ENCODE measurements around the gene C16orf92. TPM values are rescaled to one million over a fixed set of nuclear protein-coding genes. Genes with fewer than 3 reads are reported as not detected.
"Not testable (repeated sequence)": the region's sequence is repeated elsewhere in the genome, so short reads cannot be mapped to it uniquely, and the experiment has no call there.

C16orf92 gene
- total and polyA plus RNA-seq, 2 of the 8 experiments (the other 6 are each of a cell fraction or from before 2014, with no cell fraction given) = not detected

DNA sequence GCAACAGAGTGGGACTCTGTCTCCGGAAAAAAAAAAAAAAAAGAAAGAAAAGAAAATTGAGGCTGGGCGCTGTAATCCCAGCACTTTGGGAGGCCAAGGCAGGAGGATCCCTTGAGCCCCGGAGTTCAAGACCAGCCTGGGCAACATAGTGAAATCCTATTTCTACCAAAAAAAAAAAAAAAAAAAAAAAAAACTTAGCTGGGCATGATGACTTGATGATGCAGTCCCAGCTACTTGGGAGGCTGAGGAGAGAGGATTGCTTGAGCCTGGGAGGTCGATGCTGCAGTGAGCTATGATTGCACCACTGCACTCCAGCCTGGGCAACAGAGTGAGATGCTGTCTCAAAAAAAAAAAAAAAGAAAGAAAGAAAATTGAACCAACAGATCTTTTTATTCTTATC lies 5.1 kb upstream of the C16orf92 start:
- not testable (repeated sequence) for H4K20me1 ChIP-seq (replicated peaks in 1 of 2; ENCODE audit: control insufficient read depth in 1 of 2, insufficient read depth in 2 of 2, low read length in 2 of 2); H3K4me3 ChIP-seq (ENCODE audit: extremely low read depth in 1 of 4, insufficient read depth in 2 of 4, low read depth in 3 of 4, low read length in 4 of 4); H2BK20ac ChIP-seq (ENCODE audit: low read length); H3K9ac ChIP-seq (replicated peaks in 1 of 4; ENCODE audit: extremely low read depth in 1 of 4, low read depth in 3 of 4, low read length in 3 of 4); H2AFZ ChIP-seq (ENCODE audit: low read length); H3K27me3 ChIP-seq (replicated peaks in 1 of 4; ENCODE audit: control insufficient read depth in 3 of 4, extremely low read depth in 1 of 4, insufficient read depth in 3 of 4, low read length in 3 of 4); H2BK5ac ChIP-seq (ENCODE audit: low read depth, low read length); H4K8ac ChIP-seq (ENCODE audit: extremely low read depth, insufficient read depth, low read length); H2BK15ac ChIP-seq (ENCODE audit: low read length); H3K9me3 ChIP-seq (ENCODE audit: insufficient read depth in 2 of 2, low read depth in 1 of 2, low read length in 1 of 2); H3K23me2 ChIP-seq (ENCODE audit: low read depth, low read length); H4K91ac ChIP-seq (replicated peaks; ENCODE audit: insufficient read length, low read length); H3K14ac ChIP-seq (ENCODE audit: insufficient read length); H3K56ac ChIP-seq (replicated peaks; ENCODE audit: insufficient read length, low read depth, low read length); H2BK12ac ChIP-seq (ENCODE audit: low read depth, low read length); DNase-seq (ENCODE audit: low read depth in 1 of 2, low spot score in 2 of 2); H3K79me1 ChIP-seq (ENCODE audit: low read depth, low read length); H3K4ac ChIP-seq (replicated peaks; ENCODE audit: insufficient read length, low read depth, low read length); H2AK5ac ChIP-seq (ENCODE audit: low read depth, low read length); H3K23ac ChIP-seq (ENCODE audit: insufficient read length); H3K36me3 ChIP-seq (ENCODE audit: control insufficient read depth in 2 of 4, insufficient read depth in 4 of 4, low read length in 3 of 4); H3K4me1 ChIP-seq (replicated peaks in 1 of 4; ENCODE audit: control insufficient read depth in 3 of 4, insufficient read depth in 4 of 4, low read length in 3 of 4); H2BK120ac ChIP-seq (replicated peaks; ENCODE audit: low read depth, low read length); H3K4me2 ChIP-seq (ENCODE audit: insufficient read depth in 1 of 2, low read depth in 2 of 2, low read length in 2 of 2); H4K5ac ChIP-seq (ENCODE audit: insufficient read length, low read depth, low read length); H3K18ac ChIP-seq (ENCODE audit: extremely low read depth, low read length); H3K27ac ChIP-seq (ENCODE audit: low read depth, low read length); FAIRE-seq; H3K79me2 ChIP-seq (ENCODE audit: control insufficient read depth in 1 of 2, insufficient read depth in 2 of 2, low read length in 2 of 2)
- WGBS, 2 experiments (ENCODE audit: extremely low coverage in 1 of 2, insufficient coverage in 1 of 2, insufficient read length in 1 of 2, insufficient replicate concordance in 2 of 2, low coverage in 1 of 2, low lambda C conversion rate in 2 of 2, missing lambda C conversion rate in 1 of 2) = 91% methylated on average over 3 of the region's 4 CpGs; no CpG with 5 or more reads in 1 of the 2 experiments
- CTCF ChIA-PET (ENCODE audit: partially characterized antibody) = interaction anchor here (0.6 to 1.9 kb wide), 8 partner anchors 9 to 202 kb away, joined by 3 to 6 read pairs (median 3); partner anchors contain the start of genes PAGR1 and TMEM219
- POLR2A ChIA-PET (ENCODE audit: partially characterized antibody) = interaction anchor here (2.9 kb wide), 1 partner anchor 11 kb away, joined by 11 read pairs; no protein-coding TSS in a partner anchor

All from H1 (cell line).